NAMALWA (cell line): Measurements from ENCODE around the gene RASD1.

Source experiments
- DNase-seq: peaks from one replicate; pipeline ENCODE4 v3.0.0-alpha.2; 2015; ENCODE audit warnings: low spot score

Gene RASD1

DNA sequence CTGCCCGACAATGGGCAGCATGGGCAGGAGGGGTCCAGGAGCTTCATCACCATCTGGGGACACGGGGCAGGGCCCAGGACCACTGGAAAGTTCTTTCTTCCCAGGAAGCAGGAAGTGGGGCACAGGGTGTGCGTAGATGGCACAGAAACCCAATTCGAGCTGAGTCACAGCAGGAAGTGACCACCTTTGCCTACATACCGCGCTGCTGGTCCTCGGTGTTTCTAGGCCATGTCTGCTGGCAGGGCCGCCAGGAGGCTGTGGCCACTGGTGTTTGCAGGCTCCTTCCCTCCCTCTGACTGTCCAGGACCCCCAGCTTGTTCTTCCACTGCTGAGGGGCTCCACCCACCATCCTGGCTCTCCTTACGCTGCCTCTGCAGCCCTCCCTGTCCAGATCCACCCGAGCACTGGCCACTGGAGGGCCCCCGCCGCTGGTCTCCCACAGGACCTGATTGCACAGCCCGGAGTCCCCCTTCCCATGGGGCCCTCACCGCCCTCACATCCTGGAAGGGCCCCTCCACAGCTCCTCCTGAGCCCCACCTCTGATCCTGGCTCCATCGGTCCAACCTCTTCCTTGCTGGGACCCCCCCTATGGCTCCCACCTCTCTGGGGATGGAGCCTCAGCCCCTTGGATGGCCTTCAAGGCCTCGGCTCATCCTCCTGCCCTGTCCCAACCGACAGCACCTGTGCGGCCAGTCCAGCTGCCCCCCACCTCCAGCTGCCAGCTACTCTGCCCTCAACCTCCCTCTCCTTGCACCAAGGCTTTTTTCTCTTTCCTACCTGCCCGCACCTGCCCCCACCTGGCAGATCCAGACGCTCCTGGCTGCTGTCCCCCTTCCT, 14.5 kb upstream of the RASD1 start:
- DNase-seq: no peak

DNA sequence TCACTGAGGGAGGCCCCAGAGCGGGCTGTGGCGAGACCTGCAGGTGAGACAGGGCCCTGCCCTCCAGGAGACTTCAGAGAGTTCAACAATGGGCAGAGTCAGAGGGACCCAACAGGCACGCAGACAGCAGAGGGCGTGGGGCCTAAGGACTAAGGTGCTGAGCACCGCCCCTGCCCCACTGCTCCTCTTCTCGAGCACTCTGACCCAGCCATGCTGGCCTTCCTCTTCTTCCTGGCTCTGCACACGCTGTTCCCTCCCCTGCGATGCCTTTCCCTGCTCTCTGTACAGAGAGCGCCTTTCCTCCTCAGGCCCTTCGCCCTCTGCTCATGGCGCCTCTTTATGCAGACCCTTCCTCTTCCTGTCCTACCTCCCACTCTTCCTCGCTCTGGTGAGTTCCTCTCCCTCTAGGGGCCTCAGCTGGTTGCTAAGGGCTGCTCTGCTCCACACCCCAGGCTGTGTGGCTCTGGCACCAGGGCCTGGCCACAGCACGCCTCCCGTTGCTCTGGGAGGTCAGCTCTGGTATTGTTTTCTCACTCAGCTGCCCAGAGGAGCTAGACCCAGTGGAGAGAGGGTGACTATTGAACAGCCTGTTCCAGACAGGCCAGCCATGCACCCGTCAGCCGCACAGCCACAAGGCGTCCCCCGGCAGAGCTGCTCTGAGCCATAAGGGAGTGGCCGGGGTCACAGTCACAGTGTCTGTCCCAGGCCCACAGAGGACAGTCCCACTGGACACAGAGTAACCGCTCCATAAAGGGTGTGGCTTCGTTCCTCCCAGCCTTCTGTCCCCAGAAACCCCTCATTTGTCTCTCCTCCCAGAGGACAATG, 13.6 kb upstream of the RASD1 start:
- DNase-seq: no peak

GRCh38 chr17:17508646-17509591, 12.7 kb upstream of the RASD1 start:
- no peak for DNase-seq

- no peak for DNase-seq
Observed at GRCh38 chr17:17508019-17508535, 11.9 kb upstream of the RASD1 start.

DNA sequence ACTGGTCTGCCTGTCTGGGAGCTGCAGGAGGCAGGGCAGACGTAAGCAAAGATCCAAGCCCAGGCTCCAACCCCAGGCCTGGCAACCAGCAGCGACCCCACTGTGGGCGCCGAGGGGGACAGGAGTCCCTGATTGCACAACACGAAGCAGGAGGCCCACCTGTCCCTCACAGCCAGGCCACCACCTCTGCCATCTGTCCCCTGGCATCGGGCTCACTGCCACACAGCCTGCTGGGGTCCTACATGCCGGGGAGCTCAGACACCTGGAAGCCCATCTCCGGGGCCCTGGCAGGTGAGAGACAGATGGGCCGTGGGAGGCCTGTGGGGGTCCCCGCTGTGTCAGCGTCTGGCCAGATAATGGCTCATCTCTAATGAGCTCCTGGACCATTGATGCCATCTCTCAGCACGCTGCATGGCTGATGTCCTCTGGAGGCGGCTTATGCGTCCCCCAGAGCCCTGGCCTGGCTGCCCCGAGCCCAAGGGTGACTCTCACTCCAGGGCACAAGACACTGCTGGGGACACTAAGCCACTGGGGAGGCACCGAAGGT, 11.3 kb upstream of the RASD1 start:
- no peak for DNase-seq

GRCh38 chr17:17506893-17507464, 10.8 kb upstream of the RASD1 start:
- DNase-seq: no peak

DNA sequence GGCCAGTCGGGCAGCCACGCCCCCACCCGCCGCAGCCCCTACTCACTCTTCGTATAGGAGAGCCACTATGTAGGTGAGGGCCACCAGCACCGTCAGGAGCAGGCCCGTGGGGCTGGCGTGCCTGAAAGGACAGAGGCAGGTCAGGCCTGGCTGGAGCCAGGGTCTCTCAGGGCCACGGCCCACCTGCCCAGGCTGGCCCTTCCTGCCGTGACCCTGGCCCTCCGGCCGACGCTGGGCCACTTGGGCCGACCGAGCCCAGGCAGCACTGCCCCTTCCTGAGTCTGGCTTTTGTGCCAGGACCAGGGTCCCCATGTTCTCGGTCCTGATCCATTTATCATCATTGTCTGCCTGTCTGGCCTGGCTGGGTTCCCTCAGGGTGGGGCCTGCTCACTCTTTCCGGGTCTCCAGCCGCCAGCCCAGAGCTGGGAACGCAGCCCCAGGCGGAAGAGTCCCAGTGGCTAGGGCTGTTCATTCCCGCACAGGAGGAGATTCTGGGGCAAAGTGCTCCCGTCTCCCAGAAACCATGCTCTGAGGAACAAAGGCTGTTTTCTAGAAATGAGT, 10.1 kb upstream of the RASD1 start:
- no peak for DNase-seq

GRCh38 chr17:17505610-17506171, 9.5 kb upstream of the RASD1 start:
- DNase-seq: no peak

GRCh38 chr17:17505151-17505550, 9.0 kb upstream of the RASD1 start:
- no peak for DNase-seq

DNA sequence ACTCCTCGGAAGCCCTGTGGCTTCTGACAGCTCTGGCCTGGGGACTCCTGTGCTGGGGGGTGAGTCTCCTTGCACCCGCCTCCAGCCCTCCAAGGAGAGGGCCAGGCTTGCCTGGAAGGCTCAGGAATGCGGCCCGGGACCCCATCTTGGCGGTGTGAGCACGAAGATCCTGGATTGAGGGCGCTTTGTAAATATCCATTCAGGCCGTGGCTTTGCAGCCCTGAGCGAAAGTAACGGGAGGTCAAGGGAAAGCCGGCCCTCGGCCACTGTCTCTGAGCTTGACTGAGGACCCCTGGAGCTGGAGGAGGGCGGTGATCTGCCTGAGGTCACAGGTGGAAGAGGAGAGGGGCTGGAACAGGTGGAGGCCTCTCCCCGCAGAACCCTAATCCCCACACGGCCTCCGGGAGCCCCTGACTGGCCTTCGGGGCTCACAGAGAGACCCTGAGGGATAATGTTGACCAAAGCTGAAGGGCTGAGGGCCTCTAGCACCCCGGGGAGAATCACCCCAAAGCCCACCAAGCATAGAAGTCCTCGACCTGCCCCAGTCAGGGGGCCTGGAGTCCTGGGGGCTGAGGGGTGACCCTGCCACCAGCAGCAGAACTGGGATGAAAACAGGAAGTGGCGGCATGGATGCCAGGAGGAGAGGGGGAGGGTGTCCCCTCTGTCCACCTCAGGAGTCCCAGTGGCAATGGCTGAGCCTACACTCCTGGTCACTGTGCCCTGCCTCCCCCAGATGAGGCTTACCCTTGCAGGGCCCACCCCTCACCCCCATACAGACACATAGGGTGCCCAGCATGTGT, 8.3 kb upstream of the RASD1 start:
- DNase-seq: no peak

GRCh38 chr17:17503566-17504130, 7.5 kb upstream of the RASD1 start:
- DNase-seq: no peak

DNA sequence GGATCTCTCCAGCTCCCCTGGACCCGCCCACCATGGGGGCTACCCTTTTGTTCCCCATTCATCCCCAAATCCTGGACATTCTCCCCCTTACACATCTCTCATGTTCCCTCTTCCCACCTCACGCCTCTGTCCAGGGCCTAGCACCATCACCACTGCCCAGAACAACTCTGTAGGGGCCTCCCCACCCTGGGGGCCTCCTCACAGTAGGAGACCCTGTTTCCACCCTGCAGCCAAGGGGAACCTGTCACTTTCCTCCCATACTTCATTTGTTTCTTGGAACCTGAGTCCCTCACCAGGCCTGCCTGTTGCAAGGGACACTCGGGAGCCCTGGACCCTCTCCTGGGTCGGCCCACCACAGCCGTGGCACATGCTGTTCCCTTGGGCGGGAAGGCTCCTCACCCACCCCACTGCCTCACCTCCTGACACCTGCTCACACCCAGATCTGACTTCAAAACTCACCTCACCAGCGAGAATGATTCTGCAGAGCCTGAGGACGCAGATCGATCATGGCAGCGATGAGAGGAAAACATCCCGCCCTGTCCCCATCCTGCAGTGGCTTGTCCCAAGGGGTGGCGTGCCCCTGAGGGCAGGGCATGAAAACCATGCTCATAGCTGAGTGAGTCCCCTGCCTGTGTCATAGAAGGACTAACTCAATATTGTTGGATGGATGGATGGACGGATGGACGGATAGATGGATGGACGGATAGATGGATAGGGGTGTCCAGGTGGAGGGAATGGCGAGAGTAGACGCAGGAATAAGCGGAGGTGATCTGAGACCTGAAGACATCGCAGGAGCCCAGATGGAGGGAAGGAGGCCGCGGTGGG, 6.8 kb upstream of the RASD1 start:
- DNase-seq: no peak

DNA sequence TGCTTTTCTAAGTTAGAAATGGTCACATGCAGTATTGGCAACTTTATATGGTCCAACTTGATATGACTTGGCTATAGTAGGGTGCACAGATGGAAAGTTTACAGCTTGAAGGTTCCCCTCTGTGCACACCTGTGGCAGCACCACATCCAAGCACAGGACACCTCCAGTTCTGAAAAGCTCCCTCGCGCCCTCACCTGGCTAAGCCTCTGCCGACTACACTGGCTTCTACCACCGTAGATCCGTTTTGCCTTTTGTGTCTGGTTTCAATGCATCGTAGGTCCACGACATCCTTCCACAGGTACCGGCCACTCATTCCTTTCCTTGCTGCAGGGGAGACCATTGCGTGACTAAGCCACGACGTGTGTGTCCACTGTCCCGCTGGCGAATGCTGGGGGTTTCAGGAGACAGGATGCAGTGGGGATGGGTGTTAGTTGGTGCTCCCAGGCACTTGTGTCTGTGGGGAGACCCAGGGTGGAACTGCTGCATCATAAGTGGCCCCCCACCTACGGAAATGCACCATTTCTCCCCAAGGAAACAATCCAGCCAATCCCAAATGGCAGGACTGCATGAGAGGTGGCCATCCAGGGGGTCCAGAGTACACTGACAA, 4.9 kb upstream of the RASD1 start:
- no peak for DNase-seq

- DNase-seq: no peak
Observed at GRCh38 chr17:17499402-17500145, 3.4 kb upstream of the RASD1 start.

- DNase-seq: no peak
Observed at GRCh38 chr17:17498606-17499301, 2.6 kb upstream of the RASD1 start.

GRCh38 chr17:17497845-17498520, 1.8 kb upstream of the RASD1 start:
- DNase-seq: no peak
